ENCODE measurements around the gene EFHC2.

DNA sequence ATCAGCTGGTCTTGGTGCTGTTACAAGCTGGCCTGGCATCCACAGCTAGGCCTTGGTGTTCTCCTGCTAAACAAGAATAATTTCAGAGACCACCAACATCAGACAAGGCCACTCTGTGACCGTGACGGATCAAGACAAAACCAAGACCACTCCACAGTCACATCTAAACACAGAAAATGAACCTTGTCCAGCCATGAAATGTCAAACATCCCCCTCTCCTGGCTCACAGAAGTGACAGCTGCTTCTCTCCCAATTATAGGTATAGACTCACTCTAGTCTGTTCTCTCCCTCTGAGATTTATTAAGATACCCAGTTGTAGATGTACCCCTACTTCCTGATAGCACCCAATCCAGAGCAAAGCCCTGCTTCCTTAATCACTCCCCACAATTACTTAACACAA lies 40.4 kb downstream of the EFHC2 start:
- TF ChIP-seq, protein P1, sequence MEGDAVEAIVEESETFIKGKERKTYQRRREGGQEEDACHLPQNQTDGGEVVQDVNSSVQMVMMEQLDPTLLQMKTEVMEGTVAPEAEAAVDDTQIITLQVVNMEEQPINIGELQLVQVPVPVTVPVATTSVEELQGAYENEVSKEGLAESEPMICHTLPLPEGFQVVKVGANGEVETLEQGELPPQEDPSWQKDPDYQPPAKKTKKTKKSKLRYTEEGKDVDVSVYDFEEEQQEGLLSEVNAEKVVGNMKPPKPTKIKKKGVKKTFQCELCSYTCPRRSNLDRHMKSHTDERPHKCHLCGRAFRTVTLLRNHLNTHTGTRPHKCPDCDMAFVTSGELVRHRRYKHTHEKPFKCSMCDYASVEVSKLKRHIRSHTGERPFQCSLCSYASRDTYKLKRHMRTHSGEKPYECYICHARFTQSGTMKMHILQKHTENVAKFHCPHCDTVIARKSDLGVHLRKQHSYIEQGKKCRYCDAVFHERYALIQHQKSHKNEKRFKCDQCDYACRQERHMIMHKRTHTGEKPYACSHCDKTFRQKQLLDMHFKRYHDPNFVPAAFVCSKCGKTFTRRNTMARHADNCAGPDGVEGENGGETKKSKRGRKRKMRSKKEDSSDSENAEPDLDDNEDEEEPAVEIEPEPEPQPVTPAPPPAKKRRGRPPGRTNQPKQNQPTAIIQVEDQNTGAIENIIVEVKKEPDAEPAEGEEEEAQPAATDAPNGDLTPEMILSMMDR (IDR thresholded peaks at IDR 0.05) = no peak
- TF ChIP-seq ZFX (IDR thresholded peaks at IDR 0.05; ENCODE audit: borderline replicate concordance) = no peak
